Ishikawa (cell line): ENCODE measurements around the gene BZW2.

ENCODE experiments used
- CEBPB ChIP-seq: IDR thresholded peaks from 2 replicates; pipeline ENCODE4 v1.6.1; 2012
- CREB1 ChIP-seq: IDR thresholded peaks from 2 replicates; pipeline ENCODE4 v1.6.1; 2012; ENCODE audit warnings: low read depth
- EP300 ChIP-seq: IDR thresholded peaks from 2 replicates; pipeline ENCODE4 v1.6.1; 2012; ENCODE audit warnings: borderline replicate concordance
- FOXM1 ChIP-seq: IDR thresholded peaks from 2 replicates; pipeline ENCODE4 v1.6.1; 2012; ENCODE audit warnings: low read depth, borderline replicate concordance
- RAD21 ChIP-seq: IDR thresholded peaks from 2 replicates; pipeline ENCODE4 v1.6.1; 2012; ENCODE audit warnings: low read depth
- YY1 ChIP-seq: IDR thresholded peaks from 2 replicates; pipeline ENCODE4 v1.6.1; 2012; ENCODE audit warnings: low read depth
- TF ChIP-seq, protein P1 (sequence below): IDR thresholded peaks from 2 replicates; pipeline ENCODE4 v1.6.1; 2012

- TF ChIP-seq RAD21 (no peak), EP300 (no peak), YY1 (no peak), FOXM1 (no peak), CEBPB (no peak), CREB1 (no peak)
- TF ChIP-seq, protein P1, sequence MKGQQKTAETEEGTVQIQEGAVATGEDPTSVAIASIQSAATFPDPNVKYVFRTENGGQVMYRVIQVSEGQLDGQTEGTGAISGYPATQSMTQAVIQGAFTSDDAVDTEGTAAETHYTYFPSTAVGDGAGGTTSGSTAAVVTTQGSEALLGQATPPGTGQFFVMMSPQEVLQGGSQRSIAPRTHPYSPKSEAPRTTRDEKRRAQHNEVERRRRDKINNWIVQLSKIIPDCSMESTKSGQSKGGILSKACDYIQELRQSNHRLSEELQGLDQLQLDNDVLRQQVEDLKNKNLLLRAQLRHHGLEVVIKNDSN, result no peak
Measured at GRCh38 chr7:16726189-16726588, 80.2 kb downstream of the BZW2 start.
